ENCODE data around the gene EMILIN3.

Gene EMILIN3

DNA sequence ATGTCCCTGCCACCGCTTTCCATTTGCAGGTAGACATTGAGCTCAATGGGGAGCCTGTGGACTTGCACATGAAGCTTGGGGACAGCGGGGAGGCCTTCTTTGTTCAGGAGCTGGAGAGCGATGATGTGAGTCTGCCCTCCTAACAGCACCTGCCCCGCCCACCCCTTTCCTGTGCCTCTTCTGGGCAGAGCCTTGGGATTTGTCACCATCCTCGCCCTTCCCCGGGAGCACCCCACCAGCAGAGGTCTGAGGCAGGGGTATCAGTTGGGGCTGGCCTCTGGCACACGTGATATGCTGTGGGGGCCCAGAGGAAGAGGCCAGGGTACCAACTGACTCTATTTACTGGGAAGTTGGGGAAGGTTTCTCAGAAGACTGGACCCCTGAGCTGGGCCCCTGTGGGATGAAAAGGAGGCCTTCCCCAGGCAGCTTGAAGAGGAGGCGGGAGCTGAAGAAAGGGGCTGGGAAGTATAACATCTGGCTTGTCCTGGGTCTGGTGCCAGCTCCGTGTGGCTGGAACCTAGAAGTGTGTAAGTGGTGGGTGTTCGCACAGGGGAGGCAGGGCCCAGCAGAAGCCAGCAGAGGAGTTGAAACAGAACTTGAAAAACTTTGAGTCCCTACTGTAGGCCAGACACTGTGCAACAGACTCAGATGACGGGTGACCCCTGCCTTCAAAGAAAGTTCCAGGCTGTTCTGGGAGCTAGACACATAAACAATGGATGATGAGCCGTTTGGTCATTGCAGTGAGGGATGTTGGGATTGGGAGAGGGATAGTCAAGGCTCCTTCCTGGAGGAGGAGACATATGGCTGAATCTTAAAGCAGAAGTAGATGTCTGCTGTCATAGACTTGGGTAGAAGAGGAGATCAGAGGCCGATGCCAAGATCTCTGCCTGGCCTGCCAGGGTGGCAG lies 18.8 kb downstream of the EMILIN3 start:
- no peak for DNase-seq (ENCODE audit: low spot score)

DNA sequence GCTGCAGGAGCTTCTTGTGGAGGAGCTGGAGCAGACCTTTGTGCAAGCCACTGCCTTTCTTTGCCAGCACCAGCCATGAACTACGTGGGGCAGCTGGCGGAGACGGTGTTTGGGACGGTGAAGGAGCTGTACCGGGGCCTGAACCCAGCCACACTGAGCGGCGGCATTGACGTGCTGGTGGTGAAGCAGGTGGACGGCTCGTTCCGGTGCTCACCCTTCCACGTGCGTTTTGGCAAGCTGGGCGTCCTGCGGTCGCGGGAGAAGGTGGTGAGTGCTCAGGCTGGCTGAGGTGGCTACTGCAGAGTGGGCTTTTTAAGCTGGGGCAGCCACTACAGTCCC lies 20.9 kb downstream of the EMILIN3 start:
- peak; percentile 26 for DNase-seq (ENCODE audit: low spot score)

DNA sequence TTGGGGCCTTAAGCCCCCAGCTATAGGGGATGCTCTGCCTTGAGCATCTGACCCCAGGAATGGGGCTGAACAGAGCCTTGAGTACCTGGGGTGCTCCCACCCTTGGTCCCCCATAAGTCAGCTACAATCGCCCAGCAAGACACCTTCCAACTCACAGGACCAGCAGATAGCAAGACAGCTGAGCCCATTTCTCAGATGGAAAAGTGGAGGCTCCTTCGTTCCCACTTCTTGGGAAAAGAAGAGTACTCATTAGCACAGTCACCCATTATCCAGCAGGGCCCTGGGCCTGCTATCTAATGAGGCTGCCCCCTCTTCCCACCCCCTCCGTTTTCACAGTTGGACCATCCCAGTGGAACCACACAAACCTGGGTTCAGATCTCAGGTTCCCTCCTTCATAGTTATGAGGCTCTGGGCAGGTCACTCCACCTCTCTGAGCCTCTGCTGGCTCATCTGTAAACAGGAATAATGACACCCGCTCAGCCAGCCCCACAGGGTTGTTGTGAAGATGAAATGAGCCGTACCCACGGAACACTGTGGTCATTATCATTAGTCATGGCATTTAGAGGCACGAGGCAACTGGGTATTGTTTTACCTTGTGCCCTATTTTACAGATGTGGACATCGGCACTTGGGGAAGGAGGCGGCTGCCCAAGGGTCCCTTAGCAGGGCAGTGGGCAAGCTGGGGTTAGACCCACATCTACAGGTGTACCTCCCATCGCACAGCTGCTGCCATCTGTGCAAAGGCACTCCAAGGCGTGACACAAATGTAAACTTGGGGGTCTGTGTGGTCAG lies 21.5 kb downstream of the EMILIN3 start:
- peak; percentile 7 for DNase-seq (ENCODE audit: low spot score)

DNA sequence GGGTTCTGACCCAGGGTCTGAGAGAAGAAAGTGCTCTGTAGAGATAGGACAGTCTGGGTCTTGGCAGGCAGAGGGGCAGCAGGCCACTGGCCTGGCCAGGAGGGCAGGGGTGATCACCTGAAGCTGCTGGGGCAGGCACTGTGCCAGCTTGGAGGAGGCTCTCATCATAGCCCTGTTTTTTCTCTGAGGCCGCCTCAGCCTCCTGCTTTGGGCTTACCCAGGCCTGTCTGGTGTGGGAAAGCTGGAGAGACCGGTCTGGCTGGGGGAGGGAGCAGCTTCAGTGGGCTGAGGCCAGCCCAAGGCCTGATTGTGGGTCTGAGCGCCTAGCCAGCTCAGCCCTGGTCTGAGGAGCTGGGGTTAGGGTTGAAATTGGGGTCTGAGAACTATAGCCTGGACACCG lies 22.1 kb downstream of the EMILIN3 start:
- DNase-seq (ENCODE audit: low spot score), result no peak

DNA sequence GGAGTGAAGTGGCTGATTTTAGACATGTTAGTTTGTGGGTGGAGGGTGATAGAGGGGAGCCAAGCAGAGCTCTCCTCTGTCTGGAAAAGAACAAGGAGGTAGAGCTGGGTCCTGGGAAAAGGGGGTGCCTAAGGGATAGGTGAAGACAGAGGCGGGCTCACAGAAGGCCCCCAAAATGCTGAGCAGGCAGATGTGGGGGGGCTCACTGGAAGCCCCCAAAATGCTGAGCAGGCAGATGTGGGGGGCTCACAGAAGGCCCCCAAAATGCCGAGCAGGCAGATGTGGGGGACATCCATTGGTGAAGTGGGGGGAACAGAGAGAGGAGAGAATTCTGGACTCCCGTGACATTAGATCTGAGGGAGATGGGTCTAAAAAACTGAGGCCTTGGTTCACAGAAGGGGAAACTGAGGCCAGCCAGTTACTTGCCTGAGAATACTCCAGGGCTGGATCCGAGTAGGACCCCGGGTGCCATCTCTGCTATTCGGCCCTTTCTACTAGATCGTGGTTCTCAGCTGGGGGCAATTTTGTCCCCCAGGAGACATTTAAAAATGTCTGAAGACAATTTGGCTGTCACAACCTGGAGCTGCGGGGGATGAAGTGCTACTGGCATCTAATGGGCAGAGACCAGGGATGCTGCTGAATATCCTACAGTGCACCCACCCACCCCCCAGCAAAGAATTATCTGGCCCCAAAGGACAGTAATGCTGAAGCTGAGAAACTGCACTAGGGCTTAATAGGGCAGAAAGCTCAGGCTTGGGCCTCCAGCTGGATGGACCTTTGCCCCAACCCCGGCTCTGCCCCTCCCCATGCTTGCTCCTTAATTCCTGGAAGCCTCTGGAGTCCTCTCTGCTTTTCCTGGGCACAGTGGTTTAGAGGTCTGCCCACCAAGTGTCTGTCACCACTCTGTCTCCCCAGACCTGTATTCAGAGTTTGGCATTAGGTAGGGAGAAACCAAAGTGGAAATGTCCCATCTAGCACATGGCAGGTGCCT lies 23.8 kb downstream of the EMILIN3 start:
- DNase-seq (ENCODE audit: low spot score), result no peak

DNA sequence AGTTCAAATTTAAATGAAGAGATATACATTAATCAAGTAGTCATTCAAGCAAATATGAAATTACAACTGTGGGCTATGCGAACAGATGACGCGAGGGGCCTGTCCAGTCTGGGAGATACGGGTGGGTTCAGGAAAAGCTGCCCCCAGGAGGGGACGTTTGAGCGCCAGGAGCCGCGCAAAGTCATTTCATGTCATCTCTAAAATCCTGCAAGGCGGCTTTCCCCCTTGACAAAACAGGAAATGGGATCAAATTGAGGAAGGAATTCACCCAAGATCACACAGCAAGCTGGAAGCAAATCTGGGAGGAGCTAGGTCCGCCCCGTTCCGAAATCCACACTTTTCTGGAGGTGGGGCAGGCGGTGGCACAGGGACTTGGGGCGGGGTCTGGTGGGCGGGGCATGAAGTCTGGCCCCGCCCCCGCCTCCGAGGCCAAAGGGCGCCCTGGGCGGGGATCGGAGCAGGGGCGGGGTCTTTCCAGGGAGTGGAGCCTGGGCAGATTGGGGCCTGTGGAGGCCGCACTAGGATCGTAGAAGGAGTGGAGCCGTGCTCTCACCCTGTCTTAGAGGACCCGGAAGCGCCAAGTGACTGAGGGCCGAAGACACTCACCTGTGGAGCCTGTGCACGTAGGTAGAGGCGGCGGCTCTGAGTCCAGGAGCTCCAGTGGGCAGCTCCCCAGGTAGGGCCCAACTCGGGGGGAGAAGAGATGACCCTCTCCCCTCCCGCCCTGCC lies 26.1 kb downstream of the EMILIN3 start, which contains the start of gene LPIN3:
Gene LPIN3 (plus strand): TSS at position 495 of the 729 bp plus-strand sequence. CDS start 4,983 bp downstream, outside the sequence.
- peak; percentile 89 for DNase-seq (ENCODE audit: low spot score)

DNA sequence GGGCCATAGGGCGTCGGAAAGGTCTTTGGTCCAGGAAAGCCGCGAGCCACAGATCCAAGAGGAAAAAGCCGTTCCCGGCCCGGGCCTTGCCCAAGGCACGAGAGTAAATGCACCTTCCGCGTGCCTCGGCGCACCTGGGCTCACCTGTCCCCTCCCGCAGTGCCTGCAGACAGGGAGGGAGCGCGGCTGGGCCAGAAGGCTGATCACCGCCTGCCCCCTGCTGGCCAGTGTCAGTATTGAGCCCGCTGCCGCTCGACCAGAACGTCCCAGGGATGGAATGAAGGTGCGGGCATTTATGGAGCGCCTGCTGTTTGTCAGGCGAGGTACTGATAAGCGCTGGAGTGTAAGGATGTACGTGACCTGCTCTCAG lies 26.7 kb downstream of the EMILIN3 start:
- DNase-seq (ENCODE audit: low spot score), result peak; percentile 89

DNA sequence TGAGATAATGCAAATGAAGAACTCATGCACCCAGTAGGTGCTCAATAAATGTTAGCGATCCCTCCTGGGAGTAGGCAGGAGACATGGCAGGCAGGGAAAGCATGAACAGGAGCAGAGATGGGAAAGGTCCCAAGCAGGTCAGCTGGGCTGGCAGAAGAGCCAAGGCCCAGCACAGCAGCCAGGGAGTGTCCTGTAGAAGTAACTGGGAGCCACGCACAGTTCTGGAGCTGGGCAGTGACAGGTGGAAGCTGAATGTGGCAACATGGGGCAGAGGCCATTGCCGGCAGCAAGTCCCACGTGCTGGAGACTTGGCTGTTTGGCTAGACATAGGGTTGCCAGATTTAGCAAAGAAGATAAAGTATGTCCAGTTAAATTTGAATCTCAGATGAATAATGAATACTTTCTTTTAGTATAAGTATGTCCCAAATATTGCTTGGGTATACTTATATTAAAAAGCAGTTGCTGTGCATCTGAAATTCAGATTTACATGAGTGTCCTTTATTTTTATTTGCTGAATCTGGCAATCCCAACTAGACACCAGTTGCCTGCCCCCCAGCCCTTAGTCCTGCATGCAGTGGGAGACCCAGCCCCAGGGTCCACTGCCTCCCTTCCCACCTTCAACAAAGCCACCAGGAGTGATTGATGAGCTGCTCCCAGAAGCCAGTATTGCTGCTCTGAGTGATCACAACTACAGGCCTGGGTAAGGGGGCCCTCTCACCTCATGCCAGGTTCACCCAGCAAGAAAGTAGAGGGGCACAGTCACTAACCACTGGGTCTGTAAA lies 29.7 kb downstream of the EMILIN3 start:
- no peak for DNase-seq (ENCODE audit: low spot score)

DNA sequence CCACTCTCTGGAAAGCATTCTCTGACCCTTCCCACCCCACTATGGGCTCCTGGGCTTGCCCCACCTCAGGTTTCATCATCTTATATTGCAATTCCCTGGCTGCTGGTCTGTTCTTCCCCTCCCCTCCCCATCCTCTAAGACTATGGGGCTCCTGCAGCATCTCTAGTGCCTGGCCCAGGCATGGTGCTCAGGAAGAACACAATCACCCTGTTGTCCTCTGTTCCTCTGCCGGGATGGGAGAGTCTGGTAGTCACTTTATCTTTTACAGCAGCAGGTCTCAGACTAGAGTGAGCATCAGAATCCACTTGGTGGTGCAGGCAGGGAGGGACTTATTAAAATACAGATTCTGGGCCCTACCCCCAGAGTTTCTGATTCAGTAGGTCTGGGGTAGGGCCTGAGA lies 31.0 kb downstream of the EMILIN3 start:
- no peak for DNase-seq (ENCODE audit: low spot score)

DNA sequence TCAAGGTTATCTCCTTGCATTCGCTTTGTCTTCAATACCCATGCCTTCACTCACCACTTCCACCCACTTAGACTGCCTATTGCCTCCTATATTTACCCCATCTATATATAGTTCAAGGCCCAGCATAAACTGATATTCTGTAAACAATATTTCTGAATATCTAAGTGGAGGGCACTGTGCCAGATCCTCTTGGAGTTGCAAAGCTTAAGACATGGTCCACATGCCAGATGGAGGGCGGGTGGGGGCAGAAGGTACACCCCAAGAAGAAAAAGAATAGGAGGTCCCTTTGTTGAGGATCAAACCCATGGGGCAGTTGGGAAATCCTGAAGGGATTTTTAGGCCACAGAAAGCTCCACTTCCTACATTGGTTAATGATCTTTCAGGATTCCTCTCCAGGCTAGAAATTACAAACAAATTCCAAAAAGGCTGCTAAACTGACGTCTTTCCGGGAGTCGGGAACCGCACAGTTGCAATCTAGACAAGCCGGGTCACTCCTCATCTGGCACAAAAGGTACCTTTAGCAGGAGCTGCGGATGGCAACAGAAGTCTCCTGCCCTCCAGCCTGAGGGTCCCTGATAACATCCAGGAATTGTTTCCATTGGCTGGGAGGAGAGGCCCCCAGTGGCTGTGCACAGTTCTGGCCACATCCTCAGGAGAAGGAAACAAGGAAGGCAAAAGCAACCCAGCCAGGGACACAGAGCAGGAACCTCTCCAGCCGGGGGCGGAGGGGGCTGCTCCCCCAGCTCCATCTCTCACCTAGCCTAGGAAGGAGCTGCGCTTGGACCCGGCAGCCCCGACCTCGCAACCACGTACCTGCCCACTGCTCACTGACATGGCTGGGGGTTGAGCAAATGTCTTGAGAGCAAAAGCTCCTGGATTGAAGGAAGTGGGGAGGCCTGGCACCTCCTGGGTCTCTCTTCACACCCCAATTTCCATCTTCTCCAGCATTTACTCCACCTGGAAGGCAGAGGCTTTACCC lies 31.9 kb downstream of the EMILIN3 start:
- no peak for DNase-seq (ENCODE audit: low spot score)

DNA sequence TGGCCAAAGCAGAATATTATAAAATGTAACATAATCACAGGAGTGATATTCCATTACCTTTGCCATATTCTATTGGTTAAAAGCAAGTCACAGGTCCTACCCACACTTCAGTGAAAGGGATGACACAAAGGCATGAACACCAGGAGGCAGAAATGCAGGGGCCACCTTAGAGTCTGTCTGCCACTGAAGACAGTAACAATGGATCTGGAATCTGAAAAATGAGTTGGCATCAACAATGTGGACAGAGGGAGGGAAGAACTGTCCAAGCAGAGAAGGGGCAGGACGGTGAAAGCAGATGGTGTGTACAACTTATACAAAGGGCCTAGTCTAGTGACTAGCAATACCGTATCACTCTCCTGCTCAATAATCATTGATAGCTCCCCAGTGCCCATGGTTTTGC lies 32.6 kb downstream of the EMILIN3 start:
- no peak for DNase-seq (ENCODE audit: low spot score)

DNA sequence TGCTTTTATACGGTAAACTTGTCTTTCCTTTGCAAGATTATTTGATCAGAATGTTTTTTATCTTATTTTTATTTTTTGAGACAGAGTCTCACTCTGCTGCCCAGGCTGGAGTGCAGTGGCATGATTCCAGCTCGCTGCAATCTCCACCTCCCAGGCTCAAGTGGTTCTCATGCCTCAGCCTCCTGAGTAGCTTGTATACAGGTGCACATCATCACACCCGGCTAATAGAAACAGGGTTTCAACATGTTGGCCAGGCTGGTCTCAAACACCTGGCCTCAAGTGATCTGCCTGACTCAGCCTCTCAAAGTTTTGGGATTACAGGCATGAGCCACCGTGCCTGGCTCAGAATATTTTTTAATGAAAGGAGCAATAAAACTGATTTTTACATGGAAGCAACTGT lies 34.9 kb downstream of the EMILIN3 start:
- no peak for DNase-seq (ENCODE audit: low spot score)

DNA sequence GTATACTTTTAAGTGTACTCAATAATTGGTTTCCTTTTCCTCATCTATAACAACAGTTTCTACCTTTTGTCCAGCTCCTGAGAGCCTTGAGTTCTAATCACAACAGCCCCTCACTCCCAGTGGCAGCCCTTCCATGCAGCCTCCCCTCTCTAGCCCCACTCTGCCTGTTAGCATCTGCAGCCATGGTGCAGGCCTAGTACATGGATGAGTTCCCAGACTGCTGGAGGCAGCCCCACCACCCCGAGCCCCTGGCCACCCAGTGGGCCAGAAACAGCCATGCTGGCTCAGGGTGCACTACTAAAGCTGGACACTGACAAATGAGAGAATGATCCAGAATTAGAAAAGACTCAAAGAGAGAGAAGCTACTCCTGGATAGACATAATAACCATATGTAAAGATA lies 35.7 kb downstream of the EMILIN3 start:
- DNase-seq (ENCODE audit: low spot score), result no peak

DNA sequence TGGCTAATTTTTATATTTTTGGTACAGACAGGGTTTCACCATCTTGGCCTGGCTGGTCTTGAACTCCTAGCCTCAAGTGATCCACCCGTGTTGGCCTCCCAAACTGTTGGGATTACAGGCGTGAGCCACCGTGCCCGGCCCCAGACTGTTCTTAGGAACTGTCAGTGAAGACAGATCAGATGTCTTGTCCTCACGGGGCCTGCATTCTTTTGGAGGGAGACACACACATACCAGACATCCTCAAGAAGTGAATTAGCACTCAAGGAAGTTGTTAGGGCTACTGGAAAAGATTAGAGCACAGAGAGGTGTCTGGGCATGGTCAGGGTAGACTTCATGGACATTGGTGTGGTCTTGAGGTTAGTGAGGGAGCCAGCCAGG lies 36.3 kb downstream of the EMILIN3 start:
- no peak for DNase-seq (ENCODE audit: low spot score)

DNA sequence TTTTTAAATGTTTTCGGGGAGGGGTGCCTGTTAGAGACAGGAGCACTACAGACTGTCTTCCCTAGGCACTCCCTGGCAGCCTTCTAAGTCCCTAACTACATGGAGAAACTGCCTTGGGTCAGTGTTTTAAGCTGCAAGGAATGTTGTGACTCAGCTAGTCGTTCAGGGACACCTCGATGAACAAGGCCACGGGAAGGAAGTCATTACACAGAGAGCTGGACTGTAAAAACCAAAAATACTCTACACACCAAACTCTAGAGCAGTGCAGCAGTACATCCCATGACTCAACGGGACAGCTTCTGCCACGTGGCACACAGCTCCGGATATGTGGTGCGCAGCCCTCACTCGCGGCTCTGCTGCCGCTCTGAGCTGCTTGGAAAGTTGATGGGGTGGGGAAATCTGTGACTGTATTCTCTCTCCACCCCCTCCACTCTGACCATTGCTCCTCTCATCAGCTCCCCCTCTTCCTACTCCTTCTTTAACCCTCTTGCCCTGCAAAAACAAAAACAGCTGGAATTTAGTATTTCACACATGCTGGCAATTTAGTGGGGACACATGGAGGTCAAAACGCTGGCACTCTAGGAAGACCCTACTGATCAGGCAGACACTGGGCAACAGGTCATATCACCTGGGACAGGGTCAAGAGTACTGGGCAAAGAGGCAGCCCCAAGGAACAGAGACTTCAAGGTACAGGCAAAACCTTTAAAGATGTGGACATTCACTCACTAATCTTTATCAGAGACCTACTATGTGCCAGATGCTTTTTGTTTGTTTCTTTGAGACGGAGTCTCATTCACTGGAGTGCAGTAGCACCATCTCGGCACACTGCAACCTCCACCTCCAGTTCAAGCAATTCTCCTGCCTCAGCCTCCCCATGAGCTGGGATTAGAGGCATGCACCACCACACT lies 36.9 kb downstream of the EMILIN3 start:
- DNase-seq (ENCODE audit: low spot score), result no peak

DNA sequence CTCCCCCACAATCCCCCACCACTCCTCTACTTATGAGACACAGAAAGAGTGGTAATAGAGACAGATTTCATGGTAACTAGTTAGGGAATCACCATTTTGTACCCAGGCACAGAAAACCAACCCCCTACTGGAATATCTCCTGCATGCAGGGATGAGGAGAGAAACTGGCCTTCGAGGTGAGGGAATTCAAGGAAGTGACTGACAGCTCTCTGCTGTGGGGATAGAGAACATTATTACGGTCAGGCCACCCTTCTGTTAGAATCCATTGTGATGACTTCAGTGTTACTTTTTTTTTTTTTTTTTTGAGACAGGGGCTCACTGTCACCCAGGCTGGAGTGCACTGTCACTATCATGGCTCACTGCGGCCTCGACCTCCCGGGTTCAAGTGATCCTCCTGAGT lies 39.4 kb downstream of the EMILIN3 start:
- DNase-seq (ENCODE audit: low spot score), result no peak

DNA sequence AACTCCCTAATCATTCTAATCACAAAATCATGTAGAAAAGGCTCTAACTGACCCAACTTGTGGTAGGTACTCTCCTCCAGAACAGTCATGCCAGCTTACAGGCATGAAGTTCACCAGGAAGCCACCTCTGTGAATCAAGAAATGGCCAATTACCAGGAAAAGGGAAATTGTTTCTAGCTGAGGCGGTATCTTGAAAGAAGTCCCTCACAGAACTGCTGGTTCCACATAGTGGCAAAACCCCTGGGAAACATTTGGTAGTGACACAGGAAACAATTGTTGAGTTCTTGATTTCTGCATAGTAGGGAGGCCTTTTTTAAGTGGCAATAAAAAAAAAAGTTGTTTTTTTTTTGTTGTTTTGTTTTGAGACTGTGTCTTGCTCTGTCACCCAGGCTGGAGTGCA lies 45.6 kb downstream of the EMILIN3 start:
- no peak for DNase-seq (ENCODE audit: low spot score)

DNA sequence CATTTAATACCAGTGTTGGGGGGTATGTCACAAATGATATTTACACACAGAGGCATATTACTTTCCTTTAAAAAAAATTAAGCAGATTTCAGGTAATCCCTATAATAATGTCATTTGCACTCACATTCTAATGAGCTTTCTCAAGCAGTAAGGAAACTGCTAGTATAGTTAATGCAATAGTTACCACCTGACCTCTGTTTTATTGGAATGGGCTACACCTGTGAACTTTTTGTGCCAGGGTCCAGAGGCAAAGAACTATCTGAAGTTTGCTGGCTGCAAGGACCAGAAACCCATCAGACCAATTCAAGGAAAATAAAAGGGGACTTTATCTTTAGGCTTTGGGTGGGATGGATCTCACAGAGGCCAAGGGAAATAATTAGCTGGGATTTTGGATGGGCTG lies 46.2 kb downstream of the EMILIN3 start:
- DNase-seq (ENCODE audit: low spot score), result no peak

Measured in D341Med (cell line).